Measurements from ENCODE around the gene PCGF1. TPM values are rescaled to one million over a fixed set of nuclear protein-coding genes. Genes with fewer than 3 reads are reported as not detected.

PCGF1 gene
- total and polyA plus RNA-seq, 2 of the 13 experiments (the other 11 are each of a cell fraction or from before 2014, with no cell fraction given), result 20.4 to 22.6 TPM

DNA sequence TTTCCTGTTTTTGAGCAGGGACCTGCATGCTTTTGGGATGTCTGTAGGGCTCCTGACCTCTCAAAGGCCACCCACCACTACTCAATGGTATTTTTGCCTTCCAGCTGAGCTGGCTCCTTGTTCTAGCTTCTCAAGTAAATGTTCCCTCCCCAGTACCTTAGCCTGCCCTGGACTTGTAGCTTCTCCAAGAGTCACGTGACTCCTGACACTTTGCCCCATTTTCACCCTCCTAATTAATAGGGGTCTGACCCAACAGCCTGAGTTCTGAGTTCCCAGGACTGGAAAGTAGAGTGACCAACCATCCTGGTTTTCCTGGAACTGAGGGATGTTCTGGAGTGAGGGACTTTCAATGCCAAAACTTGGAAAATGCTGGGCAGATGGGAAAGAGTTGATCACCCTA is 12.1 kb downstream of the PCGF1 start:
- Histone ChIP-seq H3K27ac (ENCODE audit: extremely low read length, insufficient read depth, low read length) (peak overlapping the region; percentile 70), H3K79me2 (ENCODE audit: insufficient read depth, low read length) (peaks cover 3% of the 10 kb centered on the region), H4K20me1 (ENCODE audit: insufficient read depth, low read length) (no peaks in the 10 kb centered on the region), H2AFZ (ENCODE audit: low read length) (no peak overlapping the region), H3K4me2 (ENCODE audit: low read depth, low read length) (no peak overlapping the region), H3K27me3 (ENCODE audit: control insufficient read depth in 1 of 2, insufficient read depth in 2 of 2, low read length in 2 of 2) (no peaks in the 10 kb centered on the region), H3K9ac (ENCODE audit: insufficient read depth, low read depth, low read length) (no peak overlapping the region), H3K4me1 (ENCODE audit: insufficient read depth, low read length) (peaks cover 67% of the 10 kb centered on the region), H3K36me3 (replicated peaks in 1 of 2; ENCODE audit: control insufficient read depth in 1 of 2, insufficient read depth in 2 of 2, low read length in 2 of 2) (peaks cover 26 to 39% of the 10 kb centered on the region in 2 experiments), H3K4me3 (replicated peaks in 1 of 3; ENCODE audit: insufficient read depth in 1 of 3, low read depth in 2 of 3, low read length in 3 of 3) (no peak overlapping the region), H3K9me3 (ENCODE audit: low read length) (no peaks in the 10 kb centered on the region)
- ATAC-seq (no peak), DNase-seq (ENCODE audit: low spot score) (no peak), FAIRE-seq (no peak)
- in situ Hi-C loops (cut with HindIII; ENCODE audit: extremely low pct_ligation_motif_present, low pct_unique_long_range_greater_than_20kb) (no loop called here), intact Hi-C loops (cut with micrococcal nuclease; ENCODE audit: unreplicated experiment) (loop anchor here (10.0 kb wide), 1 partner anchor 1801 kb away; no protein-coding TSS in a partner anchor)
- no TSS peak for BruUV-seq (replicated peaks)
- 96% methylated on average over 1 of the region's 1 CpG for WGBS (ENCODE audit: low lambda C conversion rate)
- ChIA-PET CTCF (ENCODE audit: low intra/inter-chr PET ratio, low total read pairs) (no interaction called here), POLR2A (interaction anchor here (0.9 to 16.5 kb wide), 4 partner anchors 11 to 37 kb away, joined by 3 to 795 read pairs (median 42); partner anchors contain the start of genes CCDC142, DQX1, MRPL53 and PCGF1)
- TF ChIP-seq, protein P1, sequence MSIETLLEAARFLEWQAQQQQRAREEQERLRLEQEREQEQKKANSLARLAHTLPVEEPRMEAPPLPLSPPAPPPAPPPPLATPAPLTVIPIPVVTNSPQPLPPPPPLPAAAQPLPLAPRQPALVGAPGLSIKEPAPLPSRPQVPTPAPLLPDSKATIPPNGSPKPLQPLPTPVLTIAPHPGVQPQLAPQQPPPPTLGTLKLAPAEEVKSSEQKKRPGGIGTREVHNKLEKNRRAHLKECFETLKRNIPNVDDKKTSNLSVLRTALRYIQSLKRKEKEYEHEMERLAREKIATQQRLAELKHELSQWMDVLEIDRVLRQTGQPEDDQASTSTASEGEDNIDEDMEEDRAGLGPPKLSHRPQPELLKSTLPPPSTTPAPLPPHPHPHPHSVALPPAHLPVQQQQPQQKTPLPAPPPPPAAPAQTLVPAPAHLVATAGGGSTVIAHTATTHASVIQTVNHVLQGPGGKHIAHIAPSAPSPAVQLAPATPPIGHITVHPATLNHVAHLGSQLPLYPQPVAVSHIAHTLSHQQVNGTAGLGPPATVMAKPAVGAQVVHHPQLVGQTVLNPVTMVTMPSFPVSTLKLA (IDR thresholded peaks at IDR 0.05), result no peak
- TF ChIP-seq, protein P2, sequence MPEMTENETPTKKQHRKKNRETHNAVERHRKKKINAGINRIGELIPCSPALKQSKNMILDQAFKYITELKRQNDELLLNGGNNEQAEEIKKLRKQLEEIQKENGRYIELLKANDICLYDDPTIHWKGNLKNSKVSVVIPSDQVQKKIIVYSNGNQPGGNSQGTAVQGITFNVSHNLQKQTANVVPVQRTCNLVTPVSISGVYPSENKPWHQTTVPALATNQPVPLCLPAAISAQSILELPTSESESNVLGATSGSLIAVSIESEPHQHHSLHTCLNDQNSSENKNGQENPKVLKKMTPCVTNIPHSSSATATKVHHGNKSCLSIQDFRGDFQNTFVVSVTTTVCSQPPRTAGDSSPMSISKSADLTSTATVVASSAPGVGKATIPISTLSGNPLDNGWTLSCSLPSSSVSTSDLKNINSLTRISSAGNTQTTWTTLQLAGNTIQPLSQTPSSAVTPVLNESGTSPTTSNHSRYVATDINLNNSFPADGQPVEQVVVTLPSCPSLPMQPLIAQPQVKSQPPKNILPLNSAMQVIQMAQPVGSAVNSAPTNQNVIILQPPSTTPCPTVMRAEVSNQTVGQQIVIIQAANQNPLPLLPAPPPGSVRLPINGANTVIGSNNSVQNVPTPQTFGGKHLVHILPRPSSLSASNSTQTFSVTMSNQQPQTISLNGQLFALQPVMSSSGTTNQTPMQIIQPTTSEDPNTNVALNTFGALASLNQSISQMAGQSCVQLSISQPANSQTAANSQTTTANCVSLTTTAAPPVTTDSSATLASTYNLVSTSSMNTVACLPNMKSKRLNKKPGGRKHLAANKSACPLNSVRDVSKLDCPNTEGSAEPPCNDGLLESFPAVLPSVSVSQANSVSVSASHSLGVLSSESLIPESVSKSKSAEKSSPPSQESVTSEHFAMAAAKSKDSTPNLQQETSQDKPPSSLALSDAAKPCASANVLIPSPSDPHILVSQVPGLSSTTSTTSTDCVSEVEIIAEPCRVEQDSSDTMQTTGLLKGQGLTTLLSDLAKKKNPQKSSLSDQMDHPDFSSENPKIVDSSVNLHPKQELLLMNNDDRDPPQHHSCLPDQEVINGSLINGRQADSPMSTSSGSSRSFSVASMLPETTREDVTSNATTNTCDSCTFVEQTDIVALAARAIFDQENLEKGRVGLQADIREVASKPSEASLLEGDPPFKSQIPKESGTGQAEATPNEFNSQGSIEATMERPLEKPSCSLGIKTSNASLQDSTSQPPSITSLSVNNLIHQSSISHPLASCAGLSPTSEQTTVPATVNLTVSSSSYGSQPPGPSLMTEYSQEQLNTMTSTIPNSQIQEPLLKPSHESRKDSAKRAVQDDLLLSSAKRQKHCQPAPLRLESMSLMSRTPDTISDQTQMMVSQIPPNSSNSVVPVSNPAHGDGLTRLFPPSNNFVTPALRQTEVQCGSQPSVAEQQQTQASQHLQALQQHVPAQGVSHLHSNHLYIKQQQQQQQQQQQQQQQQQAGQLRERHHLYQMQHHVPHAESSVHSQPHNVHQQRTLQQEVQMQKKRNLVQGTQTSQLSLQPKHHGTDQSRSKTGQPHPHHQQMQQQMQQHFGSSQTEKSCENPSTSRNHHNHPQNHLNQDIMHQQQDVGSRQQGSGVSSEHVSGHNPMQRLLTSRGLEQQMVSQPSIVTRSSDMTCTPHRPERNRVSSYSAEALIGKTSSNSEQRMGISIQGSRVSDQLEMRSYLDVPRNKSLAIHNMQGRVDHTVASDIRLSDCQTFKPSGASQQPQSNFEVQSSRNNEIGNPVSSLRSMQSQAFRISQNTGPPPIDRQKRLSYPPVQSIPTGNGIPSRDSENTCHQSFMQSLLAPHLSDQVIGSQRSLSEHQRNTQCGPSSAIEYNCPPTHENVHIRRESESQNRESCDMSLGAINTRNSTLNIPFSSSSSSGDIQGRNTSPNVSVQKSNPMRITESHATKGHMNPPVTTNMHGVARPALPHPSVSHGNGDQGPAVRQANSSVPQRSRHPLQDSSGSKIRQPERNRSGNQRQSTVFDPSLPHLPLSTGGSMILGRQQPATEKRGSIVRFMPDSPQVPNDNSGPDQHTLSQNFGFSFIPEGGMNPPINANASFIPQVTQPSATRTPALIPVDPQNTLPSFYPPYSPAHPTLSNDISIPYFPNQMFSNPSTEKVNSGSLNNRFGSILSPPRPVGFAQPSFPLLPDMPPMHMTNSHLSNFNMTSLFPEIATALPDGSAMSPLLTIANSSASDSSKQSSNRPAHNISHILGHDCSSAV (CRISPR knock-in tag; IDR thresholded peaks at IDR 0.05; ENCODE audit: borderline replicate concordance), result no peak
- TF ChIP-seq ZBTB7B (CRISPR knock-in tag; IDR thresholded peaks at IDR 0.05) (no peak), RBFOX2 (IDR thresholded peaks at IDR 0.05; ENCODE audit: low read depth, low read length) (peak; percentile 39; the same call in 1 of the 2 replicates), SOX13 (IDR thresholded peaks at IDR 0.05) (no peak), SOX13 (CRISPR knock-in tag; conservative IDR thresholded peaks at IDR 0.05 in 1 of 2, IDR thresholded peaks at IDR 0.05 in 1 of 2) (no peak), KLF6 (CRISPR knock-in tag; IDR thresholded peaks at IDR 0.05) (no peak), RBM22 (optimal IDR thresholded peaks at IDR 0.05; ENCODE audit: low read length) (peak; percentile 2), ZNF562 (CRISPR knock-in tag; IDR thresholded peaks at IDR 0.05; ENCODE audit: borderline replicate concordance) (no peak)
- TF ChIP-seq, protein P3, sequence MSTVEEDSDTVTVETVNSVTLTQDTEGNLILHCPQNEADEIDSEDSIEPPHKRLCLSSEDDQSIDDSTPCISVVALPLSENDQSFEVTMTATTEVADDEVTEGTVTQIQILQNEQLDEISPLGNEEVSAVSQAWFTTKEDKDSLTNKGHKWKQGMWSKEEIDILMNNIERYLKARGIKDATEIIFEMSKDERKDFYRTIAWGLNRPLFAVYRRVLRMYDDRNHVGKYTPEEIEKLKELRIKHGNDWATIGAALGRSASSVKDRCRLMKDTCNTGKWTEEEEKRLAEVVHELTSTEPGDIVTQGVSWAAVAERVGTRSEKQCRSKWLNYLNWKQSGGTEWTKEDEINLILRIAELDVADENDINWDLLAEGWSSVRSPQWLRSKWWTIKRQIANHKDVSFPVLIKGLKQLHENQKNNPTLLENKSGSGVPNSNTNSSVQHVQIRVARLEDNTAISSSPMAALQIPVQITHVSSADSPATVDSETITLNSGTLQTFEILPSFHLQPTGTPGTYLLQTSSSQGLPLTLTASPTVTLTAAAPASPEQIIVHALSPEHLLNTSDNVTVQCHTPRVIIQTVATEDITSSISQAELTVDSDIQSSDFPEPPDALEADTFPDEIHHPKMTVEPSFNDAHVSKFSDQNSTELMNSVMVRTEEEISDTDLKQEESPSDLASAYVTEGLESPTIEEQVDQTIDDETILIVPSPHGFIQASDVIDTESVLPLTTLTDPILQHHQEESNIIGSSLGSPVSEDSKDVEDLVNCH (CRISPR knock-in tag; IDR thresholded peaks at IDR 0.05), result no peak
- TF ChIP-seq, protein P4, sequence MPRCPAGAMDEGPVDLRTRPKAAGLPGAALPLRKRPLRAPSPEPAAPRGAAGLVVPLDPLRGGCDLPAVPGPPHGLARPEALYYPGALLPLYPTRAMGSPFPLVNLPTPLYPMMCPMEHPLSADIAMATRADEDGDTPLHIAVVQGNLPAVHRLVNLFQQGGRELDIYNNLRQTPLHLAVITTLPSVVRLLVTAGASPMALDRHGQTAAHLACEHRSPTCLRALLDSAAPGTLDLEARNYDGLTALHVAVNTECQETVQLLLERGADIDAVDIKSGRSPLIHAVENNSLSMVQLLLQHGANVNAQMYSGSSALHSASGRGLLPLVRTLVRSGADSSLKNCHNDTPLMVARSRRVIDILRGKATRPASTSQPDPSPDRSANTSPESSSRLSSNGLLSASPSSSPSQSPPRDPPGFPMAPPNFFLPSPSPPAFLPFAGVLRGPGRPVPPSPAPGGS (CRISPR knock-in tag; IDR thresholded peaks at IDR 0.05), result no peak
